Retinal pigment epithelial cell (primary cell): ENCODE results near the gene SPRR2B.
"Not testable (repeated sequence)": the region's sequence is repeated elsewhere in the genome, so short reads cannot be mapped to it uniquely, and the experiment has no call there.

Experiments
- DNase-seq: peaks from one replicate; pipeline ENCODE4 v3.0.0-alpha.2; 2010; ENCODE audit warnings: low read depth
- H3K4me3 ChIP-seq: 2 replicates; pipeline ENCODE4 v1.5.1; 2011; ENCODE audit warnings: mild to moderate bottlenecking, low read length, control low read depth, moderate library complexity
- TF ChIP-seq, protein P1 (sequence below): conservative IDR thresholded peaks from 2 replicates; pipeline ENCODE4 v1.5.1; 2011; ENCODE audit warnings: low read depth, low read length, control low read depth, inconsistent platforms

Gene SPRR2B

DNA sequence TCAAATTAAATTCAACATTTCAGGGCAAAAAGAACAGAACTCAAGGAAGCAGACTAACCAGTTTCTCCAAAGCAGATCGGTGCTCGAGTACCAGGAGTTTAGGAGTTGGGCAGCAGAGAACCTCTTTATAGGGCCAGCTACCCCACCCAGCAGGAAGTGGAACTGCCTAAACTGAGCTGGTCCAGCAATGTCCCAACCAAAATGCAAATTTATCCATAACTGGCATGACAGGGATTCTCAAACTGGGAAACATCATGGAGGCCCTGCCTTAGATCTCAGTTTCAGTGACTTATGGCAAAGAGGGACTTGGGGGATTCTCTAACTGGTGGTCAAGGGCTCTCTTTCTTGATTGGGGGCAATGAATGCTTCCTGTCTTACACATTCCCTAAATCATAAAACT lies at the start of gene SPRR2B:
TSS of gene SPRR2B (minus strand) at position 101 of the 400 bp plus-strand sequence. CDS start 772 bp downstream, outside the sequence.
- TF ChIP-seq, protein P1, sequence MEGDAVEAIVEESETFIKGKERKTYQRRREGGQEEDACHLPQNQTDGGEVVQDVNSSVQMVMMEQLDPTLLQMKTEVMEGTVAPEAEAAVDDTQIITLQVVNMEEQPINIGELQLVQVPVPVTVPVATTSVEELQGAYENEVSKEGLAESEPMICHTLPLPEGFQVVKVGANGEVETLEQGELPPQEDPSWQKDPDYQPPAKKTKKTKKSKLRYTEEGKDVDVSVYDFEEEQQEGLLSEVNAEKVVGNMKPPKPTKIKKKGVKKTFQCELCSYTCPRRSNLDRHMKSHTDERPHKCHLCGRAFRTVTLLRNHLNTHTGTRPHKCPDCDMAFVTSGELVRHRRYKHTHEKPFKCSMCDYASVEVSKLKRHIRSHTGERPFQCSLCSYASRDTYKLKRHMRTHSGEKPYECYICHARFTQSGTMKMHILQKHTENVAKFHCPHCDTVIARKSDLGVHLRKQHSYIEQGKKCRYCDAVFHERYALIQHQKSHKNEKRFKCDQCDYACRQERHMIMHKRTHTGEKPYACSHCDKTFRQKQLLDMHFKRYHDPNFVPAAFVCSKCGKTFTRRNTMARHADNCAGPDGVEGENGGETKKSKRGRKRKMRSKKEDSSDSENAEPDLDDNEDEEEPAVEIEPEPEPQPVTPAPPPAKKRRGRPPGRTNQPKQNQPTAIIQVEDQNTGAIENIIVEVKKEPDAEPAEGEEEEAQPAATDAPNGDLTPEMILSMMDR = no peak
- DNase-seq = no peak

DNA sequence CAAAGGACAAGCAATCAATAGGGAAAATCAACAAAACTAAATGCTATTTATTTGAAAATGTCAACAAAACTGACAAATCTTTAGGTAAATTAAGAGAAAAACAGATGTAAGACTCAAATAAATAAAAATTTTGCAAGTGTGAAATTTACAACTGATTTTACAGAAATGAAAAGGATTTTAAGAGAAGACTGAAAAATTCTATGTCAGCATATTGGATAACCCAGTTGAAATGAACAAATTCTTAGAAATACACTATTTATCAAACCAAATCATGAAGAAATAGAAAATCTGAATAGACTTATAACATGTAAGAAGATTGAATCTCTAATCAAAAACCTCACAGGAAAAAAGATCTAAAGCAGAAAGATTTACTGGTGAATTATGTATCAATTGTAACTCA lies 49.5 kb upstream of the SPRR2B start:
- TF ChIP-seq, protein P1 = no peak
- no peak for DNase-seq
- no peak overlapping the region for H3K4me3 ChIP-seq

More for the DNA sequence above, at the start of gene SPRR2B:
- no peak within 1 kb of the TSS for H3K4me3 ChIP-seq

DNA sequence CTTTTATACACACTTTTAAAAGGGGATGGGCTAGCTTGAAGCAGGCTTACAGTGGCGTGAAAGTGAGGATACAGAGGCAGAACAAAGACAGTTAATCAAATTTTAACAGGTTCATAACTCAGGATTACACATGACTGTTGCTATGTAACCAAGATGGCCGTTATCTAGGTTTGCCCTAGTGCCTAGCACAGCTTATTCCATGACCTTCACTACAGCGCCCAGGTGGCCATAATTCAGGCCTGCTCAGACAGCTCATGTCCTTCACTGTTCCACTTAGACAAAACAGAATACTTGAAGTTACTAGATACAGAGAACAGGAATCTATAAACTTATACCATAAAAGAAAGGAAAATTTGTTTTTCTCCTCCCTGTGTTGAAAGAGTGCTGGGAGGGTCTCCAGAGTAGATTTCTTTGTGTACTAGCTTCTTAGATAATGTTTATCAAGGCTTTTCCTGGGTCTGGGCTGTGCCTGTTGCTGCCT lies 48.1 kb upstream of the SPRR2B start:
- no peak overlapping the region for H3K4me3 ChIP-seq
- TF ChIP-seq, protein P1 = no peak
- DNase-seq = no peak

DNA sequence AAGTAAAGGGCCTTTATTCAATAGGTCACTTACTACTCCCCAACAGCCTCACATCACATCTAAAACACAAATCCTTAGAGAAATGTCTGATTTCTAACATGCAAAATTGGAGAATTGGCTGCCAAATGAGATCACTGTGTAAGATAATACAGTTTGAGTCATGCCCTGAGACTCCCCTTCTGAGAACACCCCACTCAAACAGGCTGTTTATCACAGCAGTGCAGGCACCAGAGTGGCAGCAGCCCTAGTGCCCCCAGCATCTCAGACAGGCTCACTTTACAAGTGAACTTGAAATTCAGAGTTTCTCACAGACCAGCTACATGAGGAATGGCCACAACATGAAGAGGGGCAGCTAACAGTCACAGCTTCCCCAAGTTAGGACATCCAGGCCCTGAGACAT lies 43.9 kb upstream of the SPRR2B start:
- H3K4me3 ChIP-seq, DNase-seq: not testable (repeated sequence)

DNA sequence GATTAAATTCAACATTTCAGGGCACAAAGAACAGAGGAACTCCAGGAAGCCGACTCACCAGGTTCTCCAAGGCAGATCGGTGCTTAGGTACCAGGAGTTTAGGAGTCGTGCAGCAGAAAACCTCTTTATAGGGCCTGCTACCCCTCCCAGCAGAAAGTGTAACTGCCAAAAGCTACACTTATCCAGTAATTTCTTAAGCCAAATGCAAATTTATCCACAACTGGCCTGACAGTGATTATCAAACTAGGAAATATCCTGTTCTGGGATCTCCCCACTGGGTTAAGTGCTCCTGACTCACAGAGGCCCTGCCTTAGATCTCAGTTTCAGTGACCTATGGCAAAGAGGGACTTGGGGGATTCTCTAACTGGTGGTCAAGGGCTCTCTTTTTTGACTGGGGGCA lies 42.0 kb upstream of the SPRR2B start, which contains the start of gene SPRR2F:
TSS of gene SPRR2F (minus strand) at position 101 of the 400 bp plus-strand sequence. CDS start 783 bp downstream, outside the sequence.
- no peak for DNase-seq
- TF ChIP-seq, protein P1 = no peak
- H3K4me3 ChIP-seq = no peak within 1 kb of the TSS

DNA sequence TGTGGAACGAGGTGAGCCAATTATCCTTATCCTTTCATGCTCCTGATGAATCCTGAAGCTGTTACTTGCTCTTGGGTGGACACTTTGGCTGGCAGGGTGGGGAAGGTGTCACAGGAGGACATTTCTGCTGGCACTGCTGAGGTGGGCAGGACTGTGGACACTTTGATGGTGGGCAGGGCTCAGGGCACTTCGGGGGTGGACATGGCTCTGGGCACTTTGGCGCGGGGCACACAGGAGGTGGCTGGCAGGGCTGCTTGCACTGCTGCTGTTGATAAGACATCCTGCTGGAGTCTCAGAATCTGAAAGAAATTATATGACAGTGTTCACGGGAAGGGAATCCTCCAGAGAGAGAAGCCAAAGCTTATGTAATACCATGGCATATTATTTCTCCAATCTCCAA lies 41.0 kb upstream of the SPRR2B start:
- H3K4me3 ChIP-seq, DNase-seq: not testable (repeated sequence)

DNA sequence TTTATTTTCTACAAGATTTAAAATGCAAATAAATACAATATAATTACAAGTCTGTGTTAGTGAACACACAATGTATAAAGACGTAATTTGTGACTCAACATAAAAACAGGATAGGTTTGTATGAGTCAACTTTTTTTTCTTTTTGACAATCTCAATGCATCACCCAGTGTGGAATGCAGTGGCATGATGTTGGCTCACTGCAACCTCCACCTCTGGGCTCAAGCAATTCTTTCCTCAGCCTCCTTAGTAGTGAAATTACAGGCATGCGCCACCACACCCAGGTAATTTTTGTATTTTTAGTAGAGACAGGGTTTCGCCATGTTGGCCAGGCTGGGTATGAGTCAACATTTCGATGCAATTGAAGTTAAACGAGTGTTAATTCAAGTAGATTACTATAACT lies 28.8 kb upstream of the SPRR2B start:
- TF ChIP-seq, protein P1 = no peak
- peak; percentile 52 for DNase-seq
- H3K4me3 ChIP-seq = no peak overlapping the region

DNA sequence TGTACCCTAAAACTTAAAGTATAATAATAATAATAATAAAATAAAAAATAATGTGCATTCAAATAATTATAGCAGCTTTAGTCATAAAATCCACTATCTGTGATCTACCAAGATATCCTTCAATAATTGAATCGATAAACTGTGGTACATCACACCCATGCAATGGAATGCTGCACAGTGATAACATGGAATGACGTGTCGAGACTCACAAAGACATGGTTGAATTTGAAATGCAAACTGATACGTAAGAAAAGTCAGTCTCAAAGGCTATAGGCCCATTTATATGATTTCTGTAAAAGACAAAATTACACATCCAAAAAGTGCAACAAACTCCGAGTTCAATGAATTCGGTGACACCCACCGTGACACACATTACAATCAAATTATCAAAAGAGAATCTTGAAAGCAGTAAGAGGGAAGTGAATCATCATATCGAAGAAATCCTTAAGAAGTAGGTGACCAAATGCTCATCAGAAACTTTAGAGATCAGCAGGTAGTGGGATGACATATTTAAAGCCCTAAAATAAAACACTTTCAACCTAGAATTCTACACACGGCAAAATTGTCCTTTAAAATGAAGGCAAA lies 28.1 kb upstream of the SPRR2B start:
- no peak for DNase-seq
- TF ChIP-seq, protein P1 = no peak
- H3K4me3 ChIP-seq = no peak overlapping the region
